Activated gamma-delta T cell treated with Interleukin-2 at 50 U/mL for 16 hours (primary cell): ENCODE data around the gene SNED1.

Source experiments
- DNase-seq: peaks from one replicate; pipeline ENCODE4 v3.0.0-alpha.2; 2020

SNED1 gene

GRCh38 chr2:240997856-240998705, at the start of gene SNED1:
TSS of gene SNED1 (plus strand) at chr2:240998618. CDS start at chr2:240998838, 220 bp downstream.
- DNase-seq, result peak; percentile 62

- no peak for DNase-seq
Observed at GRCh38 chr2:240948905-240949790, 49.3 kb upstream of the SNED1 start.

GRCh38 chr2:240949791-240950705, 48.4 kb upstream of the SNED1 start:
- no peak for DNase-seq

- no peak for DNase-seq
Observed at GRCh38 chr2:240951045-240951594, 47.3 kb upstream of the SNED1 start.

GRCh38 chr2:240952496-240953246, 45.7 kb upstream of the SNED1 start:
- DNase-seq, result no peak

GRCh38 chr2:240953426-240954410, 44.7 kb upstream of the SNED1 start:
- DNase-seq, result no peak

GRCh38 chr2:240954436-240955305, 43.7 kb upstream of the SNED1 start:
- no peak for DNase-seq

GRCh38 chr2:240955306-240956170, 42.9 kb upstream of the SNED1 start:
- no peak for DNase-seq

GRCh38 chr2:240956171-240956934, 42.1 kb upstream of the SNED1 start:
- DNase-seq, result no peak

GRCh38 chr2:240956935-240957655, 41.3 kb upstream of the SNED1 start:
- DNase-seq, result no peak

- no peak for DNase-seq
Observed at GRCh38 chr2:240957656-240958365, 40.6 kb upstream of the SNED1 start.

GRCh38 chr2:240958366-240959213, 39.8 kb upstream of the SNED1 start:
- no peak for DNase-seq

- DNase-seq, result no peak
Observed at GRCh38 chr2:240959214-240959940, 39.0 kb upstream of the SNED1 start.

- no peak for DNase-seq
Observed at GRCh38 chr2:240959941-240960308, 38.5 kb upstream of the SNED1 start.
